Endometrium (tissue), 2 donors: ENCODE results near the gene ABCC3.

Source experiments
- FAIRE-seq: peaks from 2 replicates; lab custom pipeline; 2012; peaks lifted over from hg19 to GRCh38; lab: Jason Lieb, UNC
- donor health status: control.
- donor health status: control.

The ABCC3 gene

GRCh38 chr17:50634224-50634914 is at the start of gene ABCC3:
Gene ABCC3, plus strand, starts transcription at chr17:50634881. Its CDS starts 56 bp downstream, at chr17:50634937.
- no peak for FAIRE-seq

GRCh38 chr17:50585346-50585745 is 49.3 kb upstream of the ABCC3 start:
- no peak for FAIRE-seq

- no peak for FAIRE-seq
These were observed 48.8 kb upstream of the ABCC3 start for GRCh38 chr17:50585891-50586290.

- no peak for FAIRE-seq
These were observed 48.0 kb upstream of the ABCC3 start for GRCh38 chr17:50586421-50587247.

GRCh38 chr17:50587571-50587970 is 47.1 kb upstream of the ABCC3 start:
- no peak for FAIRE-seq

- no peak for FAIRE-seq
These were observed 46.2 kb upstream of the ABCC3 start for GRCh38 chr17:50588391-50589049.

- FAIRE-seq, result no peak
These were observed 45.5 kb upstream of the ABCC3 start for GRCh38 chr17:50589095-50589705.

- FAIRE-seq, result no peak
These were observed 43.5 kb upstream of the ABCC3 start for GRCh38 chr17:50590946-50591737.

GRCh38 chr17:50593321-50593720 is 41.4 kb upstream of the ABCC3 start:
- no peak for FAIRE-seq

GRCh38 chr17:50594128-50594823 is 40.4 kb upstream of the ABCC3 start:
- no peak for FAIRE-seq

- no peak for FAIRE-seq
These were observed 39.8 kb upstream of the ABCC3 start for GRCh38 chr17:50594892-50595291.

- FAIRE-seq, result no peak
These were observed 38.3 kb upstream of the ABCC3 start for GRCh38 chr17:50596191-50597037.

GRCh38 chr17:50598487-50598886 is 36.2 kb upstream of the ABCC3 start:
- FAIRE-seq, result no peak

GRCh38 chr17:50599606-50600005 is 35.1 kb upstream of the ABCC3 start:
- FAIRE-seq, result no peak

- FAIRE-seq, result no peak
These were observed 32.8 kb upstream of the ABCC3 start for GRCh38 chr17:50601823-50602375.

GRCh38 chr17:50602836-50603235 is 31.8 kb upstream of the ABCC3 start:
- FAIRE-seq, result no peak

- no peak for FAIRE-seq
These were observed 31.3 kb upstream of the ABCC3 start for GRCh38 chr17:50603340-50603739.

GRCh38 chr17:50604513-50604912 is 30.2 kb upstream of the ABCC3 start:
- FAIRE-seq, result no peak

GRCh38 chr17:50605429-50605828 is 29.3 kb upstream of the ABCC3 start:
- no peak for FAIRE-seq
